ENCODE data around the gene USP22. TPM values are rescaled to one million over a fixed set of nuclear protein-coding genes. Genes with fewer than 3 reads are reported as not detected.

Gene USP22
- total and polyA plus RNA-seq, 2 experiments from 2014 or later, result 68.9 to 296 TPM

DNA sequence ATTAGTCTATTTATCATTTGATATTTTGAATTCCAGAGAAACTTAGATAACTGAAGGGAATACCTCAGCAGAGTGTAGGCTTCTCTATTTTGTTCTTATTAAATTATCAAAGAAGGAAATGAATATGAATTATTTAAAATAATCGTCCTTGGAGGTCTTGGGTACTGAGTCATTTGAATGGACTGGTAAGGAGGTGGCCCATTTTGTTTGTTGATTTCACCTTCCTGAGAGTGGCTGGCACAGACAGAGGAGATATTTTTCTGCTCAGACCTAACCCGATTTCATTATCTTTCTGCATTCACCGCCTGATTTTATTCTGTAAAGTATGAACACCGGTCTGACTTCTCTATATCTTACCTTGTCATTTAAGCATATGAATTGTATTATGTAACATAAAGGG, 88.0 kb downstream of the USP22 start:
- Histone ChIP-seq H3K4me1 (ENCODE audit: insufficient read depth) (no peaks in the 10 kb centered on the region), H2AFZ (no peak overlapping the region), H3F3A (replicated peaks; ENCODE audit: low read depth) (no peaks in the 10 kb centered on the region), H3K9me2 (ENCODE audit: insufficient read depth) (no peaks in the 10 kb centered on the region), H3K36me3 (ENCODE audit: insufficient read depth) (no peaks in the 10 kb centered on the region), H3K27ac (ENCODE audit: low read depth) (no peak overlapping the region), H3K4me2 (no peak overlapping the region), H3K27me3 (ENCODE audit: insufficient read depth) (no peaks in the 10 kb centered on the region), H4K20me1 (replicated peaks; ENCODE audit: insufficient read depth) (no peaks in the 10 kb centered on the region), H3K79me2 (replicated peaks; ENCODE audit: insufficient read depth) (no peaks in the 10 kb centered on the region), H3K4me3 (no peak overlapping the region)
- no peak overlapping the region for H3K27ac Mint-ChIP-seq
- peaks cover 4% of the 10 kb centered on the region for H3K27me3 Mint-ChIP-seq (ENCODE audit: insufficient read depth, low read depth, poor library complexity)
- H3K36me3 Mint-ChIP-seq (ENCODE audit: low read depth), result no peaks in the 10 kb centered on the region; the same call in 2 of the 3 replicates
- TF ChIP-seq, protein P1, sequence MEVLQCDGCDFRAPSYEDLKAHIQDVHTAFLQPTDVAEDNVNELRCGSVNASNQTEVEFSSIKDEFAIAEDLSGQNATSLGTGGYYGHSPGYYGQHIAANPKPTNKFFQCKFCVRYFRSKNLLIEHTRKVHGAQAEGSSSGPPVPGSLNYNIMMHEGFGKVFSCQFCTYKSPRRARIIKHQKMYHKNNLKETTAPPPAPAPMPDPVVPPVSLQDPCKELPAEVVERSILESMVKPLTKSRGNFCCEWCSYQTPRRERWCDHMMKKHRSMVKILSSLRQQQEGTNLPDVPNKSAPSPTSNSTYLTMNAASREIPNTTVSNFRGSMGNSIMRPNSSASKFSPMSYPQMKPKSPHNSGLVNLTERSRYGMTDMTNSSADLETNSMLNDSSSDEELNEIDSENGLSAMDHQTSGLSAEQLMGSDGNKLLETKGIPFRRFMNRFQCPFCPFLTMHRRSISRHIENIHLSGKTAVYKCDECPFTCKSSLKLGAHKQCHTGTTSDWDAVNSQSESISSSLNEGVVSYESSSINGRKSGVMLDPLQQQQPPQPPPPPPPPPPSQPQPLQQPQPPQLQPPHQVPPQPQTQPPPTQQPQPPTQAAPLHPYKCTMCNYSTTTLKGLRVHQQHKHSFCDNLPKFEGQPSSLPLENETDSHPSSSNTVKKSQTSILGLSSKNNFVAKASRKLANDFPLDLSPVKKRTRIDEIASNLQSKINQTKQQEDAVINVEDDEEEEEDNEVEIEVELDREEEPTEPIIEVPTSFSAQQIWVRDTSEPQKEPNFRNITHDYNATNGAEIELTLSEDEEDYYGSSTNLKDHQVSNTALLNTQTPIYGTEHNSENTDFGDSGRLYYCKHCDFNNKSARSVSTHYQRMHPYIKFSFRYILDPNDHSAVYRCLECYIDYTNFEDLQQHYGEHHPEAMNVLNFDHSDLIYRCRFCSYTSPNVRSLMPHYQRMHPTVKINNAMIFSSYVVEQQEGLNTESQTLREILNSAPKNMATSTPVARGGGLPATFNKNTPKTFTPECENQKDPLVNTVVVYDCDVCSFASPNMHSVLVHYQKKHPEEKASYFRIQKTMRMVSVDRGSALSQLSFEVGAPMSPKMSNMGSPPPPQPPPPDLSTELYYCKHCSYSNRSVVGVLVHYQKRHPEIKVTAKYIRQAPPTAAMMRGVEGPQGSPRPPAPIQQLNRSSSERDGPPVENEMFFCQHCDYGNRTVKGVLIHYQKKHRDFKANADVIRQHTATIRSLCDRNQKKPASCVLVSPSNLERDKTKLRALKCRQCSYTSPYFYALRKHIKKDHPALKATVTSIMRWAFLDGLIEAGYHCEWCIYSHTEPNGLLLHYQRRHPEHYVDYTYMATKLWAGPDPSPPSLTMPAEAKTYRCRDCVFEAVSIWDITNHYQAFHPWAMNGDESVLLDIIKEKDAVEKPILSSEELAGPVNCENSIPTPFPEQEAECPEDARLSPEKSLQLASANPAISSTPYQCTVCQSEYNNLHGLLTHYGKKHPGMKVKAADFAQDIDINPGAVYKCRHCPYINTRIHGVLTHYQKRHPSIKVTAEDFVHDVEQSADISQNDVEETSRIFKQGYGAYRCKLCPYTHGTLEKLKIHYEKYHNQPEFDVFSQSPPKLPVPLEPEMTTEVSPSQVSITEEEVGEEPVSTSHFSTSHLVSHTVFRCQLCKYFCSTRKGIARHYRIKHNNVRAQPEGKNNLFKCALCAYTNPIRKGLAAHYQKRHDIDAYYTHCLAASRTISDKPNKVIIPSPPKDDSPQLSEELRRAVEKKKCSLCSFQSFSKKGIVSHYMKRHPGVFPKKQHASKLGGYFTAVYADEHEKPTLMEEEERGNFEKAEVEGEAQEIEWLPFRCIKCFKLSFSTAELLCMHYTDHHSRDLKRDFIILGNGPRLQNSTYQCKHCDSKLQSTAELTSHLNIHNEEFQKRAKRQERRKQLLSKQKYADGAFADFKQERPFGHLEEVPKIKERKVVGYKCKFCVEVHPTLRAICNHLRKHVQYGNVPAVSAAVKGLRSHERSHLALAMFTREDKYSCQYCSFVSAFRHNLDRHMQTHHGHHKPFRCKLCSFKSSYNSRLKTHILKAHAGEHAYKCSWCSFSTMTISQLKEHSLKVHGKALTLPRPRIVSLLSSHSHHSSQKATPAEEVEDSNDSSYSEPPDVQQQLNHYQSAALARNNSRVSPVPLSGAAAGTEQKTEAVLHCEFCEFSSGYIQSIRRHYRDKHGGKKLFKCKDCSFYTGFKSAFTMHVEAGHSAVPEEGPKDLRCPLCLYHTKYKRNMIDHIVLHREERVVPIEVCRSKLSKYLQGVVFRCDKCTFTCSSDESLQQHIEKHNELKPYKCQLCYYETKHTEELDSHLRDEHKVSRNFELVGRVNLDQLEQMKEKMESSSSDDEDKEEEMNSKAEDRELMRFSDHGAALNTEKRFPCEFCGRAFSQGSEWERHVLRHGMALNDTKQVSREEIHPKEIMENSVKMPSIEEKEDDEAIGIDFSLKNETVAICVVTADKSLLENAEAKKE (CRISPR knock-in tag; IDR thresholded peaks at IDR 0.05), result no peak
- no peak for TF ChIP-seq ZNF331 (CRISPR knock-in tag; IDR thresholded peaks at IDR 0.05; ENCODE audit: low read depth)
- TF ChIP-seq EZH2phosphoT487 (IDR thresholded peaks at IDR 0.05; ENCODE audit: unreplicated experiment), result no peak
- no peak for TF ChIP-seq STAT1 (IDR thresholded peaks at IDR 0.05; ENCODE audit: unreplicated experiment)
- TF ChIP-seq, protein P2, sequence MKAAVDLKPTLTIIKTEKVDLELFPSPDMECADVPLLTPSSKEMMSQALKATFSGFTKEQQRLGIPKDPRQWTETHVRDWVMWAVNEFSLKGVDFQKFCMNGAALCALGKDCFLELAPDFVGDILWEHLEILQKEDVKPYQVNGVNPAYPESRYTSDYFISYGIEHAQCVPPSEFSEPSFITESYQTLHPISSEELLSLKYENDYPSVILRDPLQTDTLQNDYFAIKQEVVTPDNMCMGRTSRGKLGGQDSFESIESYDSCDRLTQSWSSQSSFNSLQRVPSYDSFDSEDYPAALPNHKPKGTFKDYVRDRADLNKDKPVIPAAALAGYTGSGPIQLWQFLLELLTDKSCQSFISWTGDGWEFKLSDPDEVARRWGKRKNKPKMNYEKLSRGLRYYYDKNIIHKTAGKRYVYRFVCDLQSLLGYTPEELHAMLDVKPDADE (IDR thresholded peaks at IDR 0.05), result no peak
- no peak for TF ChIP-seq NANOG (IDR thresholded peaks at IDR 0.05; ENCODE audit: borderline replicate concordance)
- TF ChIP-seq ZNF114 (CRISPR knock-in tag; IDR thresholded peaks at IDR 0.05), result no peak
- TF ChIP-seq JUNB (IDR thresholded peaks at IDR 0.05; ENCODE audit: unreplicated experiment), result no peak
- TF ChIP-seq EZH2 (IDR thresholded peaks at IDR 0.05; ENCODE audit: low read depth, unreplicated experiment), result no peak
- no peak for TF ChIP-seq POLR2AphosphoS5 (IDR thresholded peaks at IDR 0.05; ENCODE audit: low read depth)
- TF ChIP-seq CREB1 (CRISPR knock-in tag; IDR thresholded peaks at IDR 0.05; ENCODE audit: low read depth), result no peak
- H3K4me3 Mint-ChIP-seq, result no peak overlapping the region
- ATAC-seq, result no peak
- H3K4me1 Mint-ChIP-seq, result peaks cover 6% of the 10 kb centered on the region; the same call in 2 of the 3 replicates
- no peak for DNase-seq (ENCODE audit: low spot score)
- no peaks in the 10 kb centered on the region for H3K9me3 Mint-ChIP-seq

Measured in GM23338 (cell line).